Measurements from ENCODE around the gene XAGE1B. TPM values are rescaled to one million over a fixed set of nuclear protein-coding genes. Genes with fewer than 3 reads are reported as not detected.
"Not testable (repeated sequence)": the region's sequence is repeated elsewhere in the genome, so short reads cannot be mapped to it uniquely, and the experiment has no call there.

XAGE1B gene
- 1.9 and 5.5 TPM in 2 replicates for total RNA-seq (2014; rRNA removed; shearing (Covaris generic))

- not testable (repeated sequence) for DNase-seq (ENCODE audit: low read depth)
Measured at GRCh38 chrX:52516987-52517325, at the start of gene XAGE1B. TSS of gene XAGE1B (minus strand) at chrX:52517063. CDS start at chrX:52515527, 1,536 bp downstream.

DNA sequence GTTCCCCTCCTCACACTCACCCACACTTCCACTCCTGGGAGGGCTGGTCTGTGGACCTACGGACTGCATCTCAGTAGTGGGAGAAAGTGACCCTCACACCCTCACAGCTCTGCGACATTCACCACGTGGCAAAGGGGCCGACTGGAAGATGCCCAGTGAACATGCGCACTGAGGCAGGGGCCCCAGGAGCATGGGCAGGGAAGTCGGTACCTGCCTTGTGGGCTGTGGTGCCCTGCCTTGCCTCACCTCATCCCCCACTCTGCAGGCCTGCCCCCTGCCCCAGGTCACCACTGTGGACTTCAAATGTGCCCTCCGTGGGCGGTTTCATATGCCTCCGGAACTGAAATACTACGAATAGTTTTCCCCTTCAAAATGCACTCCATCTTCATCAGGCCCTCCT, 46.2 kb upstream of the XAGE1B start:
- no peak for DNase-seq (ENCODE audit: low read depth)

DNA sequence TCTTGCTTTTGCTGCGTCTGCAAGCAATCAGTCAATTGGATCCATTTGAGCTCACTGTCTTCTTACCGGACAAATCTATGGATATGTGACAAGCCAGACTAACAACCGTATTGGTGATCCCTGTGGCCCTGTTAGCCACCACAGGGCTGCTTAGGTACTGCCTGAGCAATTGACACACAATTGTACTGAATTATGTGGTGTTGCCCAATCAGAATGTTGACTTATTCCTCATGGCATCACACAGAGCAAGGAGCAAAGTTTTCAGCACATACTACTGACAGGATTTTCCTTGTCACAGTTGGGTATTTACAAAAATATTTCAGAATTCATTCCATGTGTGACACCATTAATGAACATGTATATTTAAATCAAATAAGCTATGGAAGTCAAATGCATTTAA, 41.3 kb upstream of the XAGE1B start:
- DNase-seq (ENCODE audit: low read depth): no peak

- no peak for DNase-seq (ENCODE audit: low read depth)
Measured at GRCh38 chrX:52556741-52557140, 39.9 kb upstream of the XAGE1B start.

GRCh38 chrX:52553995-52554642, 37.3 kb upstream of the XAGE1B start:
- no peak for DNase-seq (ENCODE audit: low read depth)

- not testable (repeated sequence) for DNase-seq (ENCODE audit: low read depth)
Measured at GRCh38 chrX:52548769-52549168, 31.9 kb upstream of the XAGE1B start.

GRCh38 chrX:52544147-52544840, 27.4 kb upstream of the XAGE1B start:
- DNase-seq (ENCODE audit: low read depth): no peak

DNA sequence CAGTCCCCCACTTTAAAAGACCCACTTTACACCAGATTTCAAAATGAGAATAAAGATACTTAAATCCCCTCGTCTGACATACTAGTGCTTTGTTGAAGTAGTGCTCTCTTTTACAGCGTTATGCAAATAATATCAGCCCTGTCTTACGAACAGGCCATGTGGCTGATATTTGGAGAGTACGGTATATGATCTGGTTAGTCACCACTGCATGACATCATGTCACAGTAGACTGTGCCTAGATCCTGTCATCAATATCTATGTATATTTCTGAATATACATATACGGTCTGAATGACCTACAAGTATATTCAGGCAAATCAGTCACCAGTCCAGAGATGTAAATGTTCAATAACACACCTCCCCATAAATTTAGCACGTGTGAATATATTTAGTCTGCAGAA, 25.4 kb upstream of the XAGE1B start:
- no peak for DNase-seq (ENCODE audit: low read depth)

GRCh38 chrX:52541051-52541450, 24.2 kb upstream of the XAGE1B start:
- DNase-seq (ENCODE audit: low read depth): not testable (repeated sequence)

- DNase-seq (ENCODE audit: low read depth): not testable (repeated sequence)
Measured at GRCh38 chrX:52516110-52516986, 515 bp downstream of the XAGE1B start.

- not testable (repeated sequence) for DNase-seq (ENCODE audit: low read depth)
Measured at GRCh38 chrX:52511126-52511525, 5.7 kb downstream of the XAGE1B start.

- DNase-seq (ENCODE audit: low read depth): no peak
Measured at GRCh38 chrX:52509916-52510315, 6.9 kb downstream of the XAGE1B start.

DNA sequence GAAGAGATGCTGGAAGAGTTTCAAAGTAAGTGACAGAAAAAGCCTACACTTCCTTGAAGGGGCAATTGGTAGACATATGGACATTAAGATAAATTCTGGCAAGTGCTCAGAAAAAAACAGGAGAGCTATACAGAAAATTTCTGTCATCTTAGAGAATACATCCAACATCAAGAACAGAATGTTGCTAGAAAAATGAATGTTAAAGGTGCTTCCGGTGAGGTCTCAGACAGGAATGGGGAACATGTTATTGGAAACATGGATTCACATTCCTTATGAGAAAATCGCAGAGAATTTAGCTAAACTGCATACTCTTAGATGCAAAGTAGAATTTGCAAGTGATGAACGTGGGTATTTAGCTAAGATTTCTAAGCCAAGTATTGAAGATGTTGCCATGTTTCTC, 9.5 kb downstream of the XAGE1B start:
- DNase-seq (ENCODE audit: low read depth): no peak

DNA sequence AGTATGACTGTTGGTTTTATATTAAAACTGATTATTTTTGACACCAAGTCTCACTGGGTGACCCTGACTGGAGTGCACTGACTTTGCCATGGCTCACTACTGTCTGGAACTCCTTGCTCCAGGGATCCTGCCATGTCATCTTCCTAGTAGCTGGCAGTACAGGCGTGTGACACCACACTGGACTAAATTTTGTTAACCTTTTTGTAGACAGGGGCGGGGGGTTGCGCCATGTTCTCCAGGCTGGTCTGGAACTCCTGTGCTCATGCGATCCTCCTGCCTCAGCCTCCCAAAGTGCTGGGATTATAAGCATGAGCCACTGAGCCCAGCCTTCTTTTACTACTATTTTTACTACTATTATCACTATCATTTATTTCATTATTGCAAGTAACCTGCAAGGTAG, 12.3 kb downstream of the XAGE1B start:
- no peak for DNase-seq (ENCODE audit: low read depth)

- DNase-seq (ENCODE audit: low read depth): not testable (repeated sequence)
Measured at GRCh38 chrX:52501362-52501761, 15.5 kb downstream of the XAGE1B start.

- not testable (repeated sequence) for DNase-seq (ENCODE audit: low read depth)
Measured at GRCh38 chrX:52496419-52496772, 20.5 kb downstream of the XAGE1B start.

- DNase-seq (ENCODE audit: low read depth): not testable (repeated sequence)
Measured at GRCh38 chrX:52495545-52496418, 21.1 kb downstream of the XAGE1B start, which contains the start of gene XAGE1A. TSS of gene XAGE1A (plus strand) at chrX:52495808. CDS start at chrX:52497362, 1,554 bp downstream.

GRCh38 chrX:52471301-52471700, 45.6 kb downstream of the XAGE1B start:
- not testable (repeated sequence) for DNase-seq (ENCODE audit: low read depth)
